ENCODE results near the gene HNF1B.
"Not testable (repeated sequence)": the region's sequence is repeated elsewhere in the genome, so short reads cannot be mapped to it uniquely, and the experiment has no call there.

HNF1B gene

GRCh38 chr17:37699285-37699973 lies 45.4 kb downstream of the HNF1B start:
- Mint-ChIP-seq H3K27ac (no peak overlapping the region), H3K9me3 (no peaks in the 10 kb centered on the region), H3K27me3 (peaks cover 13 to 75% of the 10 kb centered on the region in 2 donors), H3K4me3 (no peak overlapping the region), H3K4me1 (ENCODE audit: low read depth in 2 of 2) (no peaks in the 10 kb centered on the region), H3K36me3 (ENCODE audit: insufficient read depth) (no peaks in the 10 kb centered on the region)
- no peak for DNase-seq
- no peak for ATAC-seq (replicated peaks)

- Mint-ChIP-seq H3K36me3 (ENCODE audit: insufficient read depth) (no peaks in the 10 kb centered on the region), H3K4me1 (ENCODE audit: low read depth in 2 of 2) (no peaks in the 10 kb centered on the region), H3K4me3 (no peak overlapping the region), H3K27me3 (peaks cover 13 to 70% of the 10 kb centered on the region in 2 donors), H3K27ac (no peak overlapping the region), H3K9me3 (no peaks in the 10 kb centered on the region)
- no peak for ATAC-seq (replicated peaks)
- DNase-seq, result no peak
Observed at GRCh38 chr17:37698911-37699255, 46.0 kb downstream of the HNF1B start.

GRCh38 chr17:37698132-37698910 lies 46.5 kb downstream of the HNF1B start:
- H3K4me1 Mint-ChIP-seq (ENCODE audit: low read depth in 2 of 2), result no peaks in the 10 kb centered on the region
- H3K27me3 Mint-ChIP-seq, result peaks cover 13 to 70% of the 10 kb centered on the region in 2 donors
- H3K27ac Mint-ChIP-seq, result no peak overlapping the region
- DNase-seq (no peak), ATAC-seq (replicated peaks) (no peak)
- H3K9me3 Mint-ChIP-seq, result no peaks in the 10 kb centered on the region
- no peaks in the 10 kb centered on the region for H3K36me3 Mint-ChIP-seq (ENCODE audit: insufficient read depth)
- no peak overlapping the region for H3K4me3 Mint-ChIP-seq

GRCh38 chr17:37697381-37697780 lies 47.5 kb downstream of the HNF1B start:
- Mint-ChIP-seq H3K27ac (no peak overlapping the region), H3K27me3 (peaks cover 13 to 68% of the 10 kb centered on the region in 2 donors), H3K4me3 (no peak overlapping the region), H3K36me3 (ENCODE audit: insufficient read depth) (no peaks in the 10 kb centered on the region), H3K4me1 (ENCODE audit: low read depth in 2 of 2) (no peaks in the 10 kb centered on the region), H3K9me3 (no peaks in the 10 kb centered on the region)
- ATAC-seq (replicated peaks) (no peak), DNase-seq (no peak)

GRCh38 chr17:37696366-37696765 lies 48.5 kb downstream of the HNF1B start:
- Mint-ChIP-seq H3K4me3 (no peak overlapping the region), H3K27ac (no peak overlapping the region), H3K36me3 (ENCODE audit: insufficient read depth) (no peaks in the 10 kb centered on the region), H3K4me1 (ENCODE audit: low read depth in 2 of 2) (no peaks in the 10 kb centered on the region), H3K27me3 (peaks cover 13 to 58% of the 10 kb centered on the region in 2 donors), H3K9me3 (no peaks in the 10 kb centered on the region)
- ATAC-seq (replicated peaks) (no peak), DNase-seq (no peak)

GRCh38 chr17:37695726-37696125 lies 49.1 kb downstream of the HNF1B start:
- Mint-ChIP-seq H3K36me3 (ENCODE audit: insufficient read depth) (no peaks in the 10 kb centered on the region), H3K4me1 (ENCODE audit: low read depth in 2 of 2) (no peaks in the 10 kb centered on the region), H3K27ac (no peak overlapping the region), H3K9me3 (no peaks in the 10 kb centered on the region), H3K4me3 (no peak overlapping the region), H3K27me3 (peaks cover 13 to 52% of the 10 kb centered on the region in 2 donors)
- ATAC-seq (replicated peaks) (no peak), DNase-seq (no peak)

- H3K4me1 Mint-ChIP-seq (ENCODE audit: low read depth in 2 of 2), result no peaks in the 10 kb centered on the region
- no peaks in the 10 kb centered on the region for H3K36me3 Mint-ChIP-seq (ENCODE audit: insufficient read depth)
- H3K27me3 Mint-ChIP-seq, result peaks cover 13 to 42% of the 10 kb centered on the region in 2 donors
- H3K27ac Mint-ChIP-seq, result no peak overlapping the region
- H3K9me3 Mint-ChIP-seq, result no peaks in the 10 kb centered on the region
- no peak for DNase-seq
- no peak for ATAC-seq (replicated peaks)
- H3K4me3 Mint-ChIP-seq, result no peak overlapping the region
Observed at GRCh38 chr17:37694734-37695133, 50.1 kb downstream of the HNF1B start.

GRCh38 chr17:37693328-37693727 lies 51.5 kb downstream of the HNF1B start:
- no peak for DNase-seq
- H3K4me3 Mint-ChIP-seq, result no peak overlapping the region
- H3K27ac Mint-ChIP-seq, result no peak overlapping the region
- H3K27me3 Mint-ChIP-seq, result peaks cover 6 to 30% of the 10 kb centered on the region in 2 donors
- no peaks in the 10 kb centered on the region for H3K4me1 Mint-ChIP-seq (ENCODE audit: low read depth in 2 of 2)
- H3K9me3 Mint-ChIP-seq, result no peaks in the 10 kb centered on the region
- ATAC-seq (replicated peaks), result no peak
- no peaks in the 10 kb centered on the region for H3K36me3 Mint-ChIP-seq (ENCODE audit: insufficient read depth)

- Mint-ChIP-seq H3K36me3 (ENCODE audit: insufficient read depth) (no peaks in the 10 kb centered on the region), H3K9me3 (no peaks in the 10 kb centered on the region), H3K4me3 (no peak overlapping the region), H3K4me1 (ENCODE audit: low read depth in 2 of 2) (no peaks in the 10 kb centered on the region), H3K27me3 (peaks cover 6 to 14% of the 10 kb centered on the region in 2 donors), H3K27ac (no peak overlapping the region)
- no peak for ATAC-seq (replicated peaks)
- DNase-seq, result no peak
Observed at GRCh38 chr17:37691807-37692206, 53.1 kb downstream of the HNF1B start.

- no peaks in the 10 kb centered on the region for H3K4me1 Mint-ChIP-seq (ENCODE audit: low read depth in 2 of 2)
- H3K27ac Mint-ChIP-seq, result no peak overlapping the region
- ATAC-seq (replicated peaks) (no peak), DNase-seq (no peak)
- H3K27me3 Mint-ChIP-seq, result peaks cover 0 to under 1% of the 10 kb centered on the region in 2 donors
- no peak overlapping the region for H3K4me3 Mint-ChIP-seq
- H3K9me3 Mint-ChIP-seq, result no peaks in the 10 kb centered on the region
- H3K36me3 Mint-ChIP-seq (ENCODE audit: insufficient read depth), result no peaks in the 10 kb centered on the region
Observed at GRCh38 chr17:37689317-37689716, 55.5 kb downstream of the HNF1B start.

GRCh38 chr17:37683454-37683984 lies 61.3 kb downstream of the HNF1B start:
- H3K9me3 Mint-ChIP-seq, result peaks cover 0 to 2% of the 10 kb centered on the region in 2 donors
- DNase-seq, result no peak
- no peaks in the 10 kb centered on the region for H3K4me1 Mint-ChIP-seq (ENCODE audit: low read depth in 2 of 2)
- no peaks in the 10 kb centered on the region for H3K36me3 Mint-ChIP-seq (ENCODE audit: insufficient read depth)
- H3K27ac Mint-ChIP-seq, result no peak overlapping the region
- H3K4me3 Mint-ChIP-seq, result no peak overlapping the region
- no peak for ATAC-seq (replicated peaks)
- H3K27me3 Mint-ChIP-seq, result peaks cover 5 to 12% of the 10 kb centered on the region in 2 donors

GRCh38 chr17:37682007-37682406 lies 62.9 kb downstream of the HNF1B start:
- Mint-ChIP-seq H3K4me1 (ENCODE audit: low read depth in 2 of 2) (no peaks in the 10 kb centered on the region), H3K27ac (no peak overlapping the region), H3K27me3 (peaks cover 18 to 20% of the 10 kb centered on the region in 2 donors), H3K9me3 (peaks cover 2 to 6% of the 10 kb centered on the region in 2 donors), H3K4me3 (no peak overlapping the region), H3K36me3 (ENCODE audit: insufficient read depth) (no peaks in the 10 kb centered on the region)
- DNase-seq, result no peak
- ATAC-seq (replicated peaks), result no peak

GRCh38 chr17:37679995-37680394 lies 64.9 kb downstream of the HNF1B start:
- not testable (repeated sequence) for H3K4me3 Mint-ChIP-seq; H3K36me3 Mint-ChIP-seq (ENCODE audit: insufficient read depth); ATAC-seq (replicated peaks); H3K4me1 Mint-ChIP-seq (ENCODE audit: low read depth in 2 of 2); H3K9me3 Mint-ChIP-seq; H3K27ac Mint-ChIP-seq; DNase-seq
- H3K27me3 Mint-ChIP-seq, result peaks cover 30 to 40% of the 10 kb centered on the region in 2 donors

- Mint-ChIP-seq H3K4me1 (ENCODE audit: low read depth in 2 of 2) (no peaks in the 10 kb centered on the region), H3K4me3 (no peak overlapping the region), H3K9me3 (peaks cover 2 to 6% of the 10 kb centered on the region in 2 donors), H3K27ac (no peak overlapping the region), H3K36me3 (ENCODE audit: insufficient read depth) (no peaks in the 10 kb centered on the region), H3K27me3 (peaks cover 20 to 44% of the 10 kb centered on the region in 2 donors)
- ATAC-seq (replicated peaks), result no peak
- DNase-seq, result no peak
Observed at GRCh38 chr17:37678036-37678435, 66.8 kb downstream of the HNF1B start.
